Ovary (tissue), 9 donors: ENCODE measurements around the gene MOCS1. TPM values are rescaled to one million over a fixed set of nuclear protein-coding genes. Genes with fewer than 3 reads are reported as not detected.

Experiments
- DNase-seq, 5 donors: peaks; one replicate each; pipeline ENCODE4 v3.0.0-alpha.2; 2019 to 2020
- H3K27ac ChIP-seq, 2 donors: fragments of 200-600 bp; one replicate each; pipeline versions ENCODE4 v1.5.1 to v1.8.0; 2019 to 2022
- H3K27me3 ChIP-seq: fragments of 200-600 bp; one replicate; pipeline ENCODE4 v1.8.0; 2022
- H3K36me3 ChIP-seq: fragments of 200-600 bp; sonication (generic); one replicate; pipeline ENCODE4 v1.5.1; 2019
- H3K4me1 ChIP-seq: one replicate; pipeline ENCODE4 v1.8.1; 2013; ENCODE audit warnings: mild to moderate bottlenecking, moderate library complexity; ENCODE audit not compliant: insufficient read depth
- H3K4me3 ChIP-seq: fragments of 200-600 bp; sonication (generic); one replicate; pipeline ENCODE4 v1.5.1; 2017
- H3K9me3 ChIP-seq, 2 donors: fragments of 200-600 bp in 1 of 2; sonication (generic) in 1 of 2; one replicate each; pipeline versions ENCODE4 v1.5.1 to v1.8.1; 2013 to 2019; ENCODE audit warnings: mild to moderate bottlenecking in 1 of 2, moderate library complexity in 1 of 2
- CTCF ChIP-seq, 3 donors: fragments of 450-650 bp in 2 of 3; fragments of 200-600 bp in 1 of 3; IDR thresholded peaks; one replicate each; pipeline versions ENCODE4 v1.5.1 to v1.8.0; 2016 to 2022; ENCODE audit warnings: antibody characterized with exemption in 3 of 3, mild to moderate bottlenecking in 1 of 3
- EP300 ChIP-seq: sonication (generic); formaldehyde crosslinking; IDR thresholded peaks from one replicate; pipeline ENCODE4 v1.6.1; 2017; ENCODE audit warnings: antibody characterized with exemption
- POLR2A ChIP-seq: fragments of 450-650 bp; IDR thresholded peaks from one replicate; pipeline ENCODE4 v1.6.1; 2017; ENCODE audit warnings: antibody characterized with exemption, mild to moderate bottlenecking, moderate library complexity
- WGBS, 3 donors: extraction: QIAGEN DNeasy Blood & Tissue Kit in 1 of 3; methylation state at CpG; one replicate each; pipeline versions ENCODE4 v1.1.5 to v1.1.7; 2013 to 2017; 5-methylcytosine and 5-hydroxymethylcytosine counted together
- intact Hi-C, 4 donors: fragments of 100-400 bp; cut with DNase I; formaldehyde crosslinking; loops; one replicate each; pipeline versions ENCODE4 v1.11.0 to v1.15.1; 2022 to 2023
- polyA plus RNA-seq, 2 donors: library from polyadenylated mRNA; stranded (reverse); fragments of 200-250 nt in 1 of 2; fragments of 350-450 nt in 1 of 2; fragmentation: Illumina TruSeq in 1 of 2; extraction: RNeasy Lipid Tissue Mini Kit (QIAGEN cat#74804) in 1 of 2; gene quantifications; one replicate each; pipeline ENCODE4 v1.2.3, GENCODE V29; 2013 to 2014
- total RNA-seq, 7 donors: library from RNA; depleted of rRNA in 2 of 7; stranded (reverse); fragments of >200 nt in 2 of 7; fragmentation: NEBNext Ultra II Directional in 3 of 7; extraction: Animal tissue kit (Norgen Biotek cat#: 25700) in 3 of 7; gene quantifications; one replicate each; pipeline versions ENCODE4 v1.1.0 to v1.2.4, GENCODE V29; 2016 to 2023
- donor health status: DM: no; HTN: no; CAD: no; lungs with moderate emphysema.
- donor health status: DM: no; HTN: no; CAD: no.
- donor health status: Bipolar disorder and iron deficiency.
- donor health status: DM: yes; HTN: yes; CAD: no.
- donor health status: DM: no; HTN: no; CAD: no.
- donor health status: DM: yes; HTN: yes; CAD: no.

MOCS1 gene
- total and polyA plus RNA-seq, 9 donors, result 10.9 to 21.8 (median 16.7) TPM

- no peak overlapping the region for H3K4me3 ChIP-seq
- H3K9me3 ChIP-seq, result no peaks in the 10 kb centered on the region
- H3K27ac ChIP-seq, result no peak overlapping the region
- DNase-seq, result no peak
- no peaks in the 10 kb centered on the region for H3K4me1 ChIP-seq
- no peaks in the 10 kb centered on the region for H3K27me3 ChIP-seq
- TF ChIP-seq EP300 (no peak), POLR2A (no peak), CTCF (IDR thresholded peaks at IDR 0.05) (no peak)
- 81 to 92% (median 88%) methylated on average over 1 of the region's 1 CpG for WGBS, 3 donors
- H3K36me3 ChIP-seq, result no peaks in the 10 kb centered on the region
- intact Hi-C loops, result no loop called here
Observed at GRCh38 chr6:39945626-39946025, 11.4 kb upstream of the MOCS1 start.

DNA sequence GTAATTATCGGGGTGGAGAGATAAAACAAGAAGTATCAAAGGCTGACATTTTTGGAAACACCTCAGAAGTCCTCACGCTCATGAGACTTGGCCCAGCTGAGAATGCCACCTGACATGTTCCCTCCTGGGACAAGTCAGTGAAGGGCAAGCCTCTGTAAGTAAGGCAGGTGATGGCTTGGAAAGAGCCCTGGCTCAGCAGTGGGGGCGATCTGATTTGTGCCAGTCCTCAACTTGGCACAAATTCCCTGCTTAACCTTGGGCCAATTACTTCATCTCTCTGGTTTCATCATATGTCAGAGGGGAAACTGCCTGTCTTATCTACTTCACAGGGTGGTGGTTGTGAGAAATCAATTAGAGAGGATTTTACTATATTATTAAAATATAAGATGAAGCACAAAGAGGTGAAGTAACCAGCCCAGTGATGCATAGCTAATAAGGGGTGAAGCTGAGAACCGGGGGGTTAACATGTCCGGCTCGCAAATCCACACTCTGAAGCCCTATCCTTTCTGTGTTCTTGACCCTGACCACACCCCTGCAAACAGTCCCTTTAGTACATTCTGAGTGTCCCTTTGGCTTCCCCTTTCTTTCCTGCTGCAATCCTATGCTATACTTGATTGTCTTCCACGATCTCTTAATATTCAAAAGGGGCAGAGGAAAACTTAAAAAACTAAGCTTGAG lies 8.8 kb upstream of the MOCS1 start:
- WGBS, 3 donors, result 83 to 90% (median 84%) methylated on average over 7 of the region's 7 CpGs
- Histone ChIP-seq H3K4me3 (no peak overlapping the region), H3K27ac (no peak overlapping the region), H3K27me3 (no peaks in the 10 kb centered on the region), H3K4me1 (no peaks in the 10 kb centered on the region), H3K36me3 (no peaks in the 10 kb centered on the region), H3K9me3 (no peaks in the 10 kb centered on the region)
- TF ChIP-seq POLR2A (no peak), EP300 (no peak), CTCF (IDR thresholded peaks at IDR 0.05) (no peak)
- no peak for DNase-seq
- intact Hi-C loops, result no loop called here

DNA sequence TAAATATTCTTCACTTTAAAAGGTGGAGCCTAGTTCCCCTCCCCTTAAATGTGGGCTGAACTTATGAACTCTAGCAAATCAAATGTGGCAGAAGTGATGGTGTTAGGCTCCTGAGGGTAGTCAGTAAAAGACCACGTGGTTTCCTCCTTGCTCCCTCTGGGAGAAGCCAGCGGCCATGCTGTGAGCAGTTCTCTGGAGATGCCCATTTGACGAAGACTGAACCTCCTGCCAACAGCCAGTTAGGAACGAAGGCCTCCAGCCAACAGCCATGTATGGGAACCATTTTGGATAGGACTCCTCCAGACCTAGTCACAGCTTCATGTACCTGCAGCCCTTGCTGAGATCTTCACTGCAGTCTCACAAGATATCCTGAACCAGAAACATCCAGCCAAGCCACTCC lies 7.6 kb upstream of the MOCS1 start:
- TF ChIP-seq CTCF (IDR thresholded peaks at IDR 0.05) (no peak), POLR2A (no peak), EP300 (no peak)
- intact Hi-C loops, result no loop called here
- Histone ChIP-seq H3K4me3 (no peak overlapping the region), H3K4me1 (no peaks in the 10 kb centered on the region), H3K27ac (no peak overlapping the region), H3K36me3 (no peaks in the 10 kb centered on the region), H3K9me3 (no peaks in the 10 kb centered on the region), H3K27me3 (no peaks in the 10 kb centered on the region)
- 75 to 90% (median 84%) methylated on average over 4 of the region's 4 CpGs for WGBS, 3 donors
- DNase-seq, result no peak

GRCh38 chr6:39941138-39941537 lies 6.9 kb upstream of the MOCS1 start:
- H3K4me1 ChIP-seq, result no peaks in the 10 kb centered on the region
- H3K36me3 ChIP-seq, result no peaks in the 10 kb centered on the region
- TF ChIP-seq POLR2A (no peak), CTCF (IDR thresholded peaks at IDR 0.05) (no peak), EP300 (no peak)
- WGBS, 3 donors, result 92 to 94% (median 93%) methylated on average over 6 of the region's 6 CpGs
- H3K27me3 ChIP-seq, result no peaks in the 10 kb centered on the region
- no peak overlapping the region for H3K27ac ChIP-seq
- H3K4me3 ChIP-seq, result no peak overlapping the region
- no peak for DNase-seq
- intact Hi-C loops, result no loop called here
- H3K9me3 ChIP-seq, result no peaks in the 10 kb centered on the region
